GM12891 (cell line): ENCODE data around the gene TTC39A.

Source experiments
- PAX5 ChIP-seq: IDR thresholded peaks from 2 replicates; pipeline ENCODE4 v1.6.1; 2011; ENCODE audit warnings: low read length, moderate library complexity, mild to moderate bottlenecking; ENCODE audit not compliant: insufficient read depth, severe bottlenecking
- POLR2A ChIP-seq: IDR thresholded peaks from 2 replicates; pipeline ENCODE4 v1.6.1; 2011; ENCODE audit warnings: low read depth, low read length, control low read depth
- POLR2AphosphoS5 ChIP-seq: IDR thresholded peaks from 2 replicates; pipeline ENCODE4 v1.6.1; 2011; ENCODE audit warnings: low read depth, low read length, control low read depth
- POU2F2 ChIP-seq: IDR thresholded peaks from 2 replicates; pipeline ENCODE4 v1.6.1; 2011; ENCODE audit warnings: low read depth, mild to moderate bottlenecking, control low read depth, low read length, moderate library complexity
- TAF1 ChIP-seq: IDR thresholded peaks from 2 replicates; pipeline ENCODE4 v1.6.1; 2011; ENCODE audit warnings: low read depth, low read length, control low read depth

- TF ChIP-seq TAF1 = no peak
- TF ChIP-seq POLR2A = no peak
- no peak for TF ChIP-seq POLR2AphosphoS5
- TF ChIP-seq POU2F2 = no peak
- no peak for TF ChIP-seq PAX5
Observed at GRCh38 chr1:51309291-51309690, 21.1 kb downstream of the TTC39A start.
